ENCODE data around the gene SLC41A2.
"Not testable (repeated sequence)": the region's sequence is repeated elsewhere in the genome, so short reads cannot be mapped to it uniquely, and the experiment has no call there.

SLC41A2 gene

DNA sequence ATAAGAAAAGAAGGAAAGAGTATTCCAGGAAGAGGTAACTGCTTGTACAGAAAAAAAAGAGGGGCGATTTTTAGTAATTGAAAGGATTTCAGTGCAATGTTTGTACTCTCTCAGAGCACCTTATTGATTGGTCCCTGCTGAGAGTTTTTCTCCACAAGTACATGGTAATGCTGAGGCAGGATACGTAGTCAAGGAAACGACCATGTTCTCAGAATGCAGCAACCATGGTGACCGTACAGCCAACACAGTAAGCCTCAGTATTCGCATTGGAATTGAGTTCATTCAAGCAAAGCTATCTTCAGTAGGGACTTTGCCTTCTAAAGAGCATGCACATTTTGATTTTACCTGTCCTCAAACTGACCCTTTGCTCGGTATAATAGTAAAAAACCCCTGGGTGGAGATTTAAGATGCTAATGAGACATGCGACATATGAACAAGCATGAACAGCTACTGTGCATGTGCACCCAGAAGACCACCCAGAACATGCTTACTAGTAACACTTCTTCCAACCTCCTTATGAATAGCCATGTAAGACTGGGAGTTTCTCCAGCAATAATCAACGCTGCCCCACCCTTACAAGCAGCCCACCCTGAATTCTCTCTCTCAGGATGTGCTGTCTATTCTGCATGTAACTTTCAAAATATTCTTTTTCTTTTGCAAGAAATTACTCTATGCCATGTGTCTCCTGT is 6.2 kb upstream of the SLC41A2 start:
- no peak for DNase-seq

DNA sequence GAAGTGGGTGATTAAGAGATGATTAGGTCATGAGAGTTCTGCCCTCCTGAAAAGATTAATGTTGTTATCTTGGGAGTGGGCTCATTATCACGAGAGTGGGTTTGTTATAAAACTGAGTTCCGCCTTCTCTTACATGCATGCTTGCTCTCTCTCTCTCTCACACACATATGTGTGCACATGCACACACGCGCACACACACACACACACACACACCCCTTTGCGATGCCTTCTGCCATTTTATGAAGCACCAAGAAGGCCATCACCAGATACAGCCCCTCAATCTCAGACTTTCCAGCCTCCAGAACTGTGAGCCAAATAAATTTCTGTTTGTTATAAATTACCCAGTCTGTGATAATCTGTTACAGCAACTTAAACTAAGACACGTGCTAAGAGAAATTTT is 5.7 kb upstream of the SLC41A2 start:
- no peak for DNase-seq

DNA sequence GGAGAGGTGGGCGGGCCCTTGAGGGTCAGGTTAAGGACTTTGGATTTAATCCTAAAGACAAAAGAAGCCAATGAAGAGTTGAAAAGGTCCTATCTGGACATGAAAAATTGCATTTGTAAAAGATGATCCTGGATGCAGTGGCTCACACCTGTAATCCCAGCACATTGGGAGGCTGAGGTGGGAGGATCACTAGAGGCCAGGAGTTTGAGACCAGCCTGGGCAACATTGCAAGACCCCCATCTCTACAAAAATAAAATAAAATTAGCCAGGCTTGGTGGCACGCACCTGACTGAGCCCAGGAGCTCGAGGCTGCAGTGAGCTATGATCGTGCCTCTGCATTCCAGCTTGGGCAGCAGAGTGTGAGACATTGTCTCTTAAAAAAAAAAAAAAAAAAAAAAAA is 2.4 kb upstream of the SLC41A2 start:
- no peak for DNase-seq

DNA sequence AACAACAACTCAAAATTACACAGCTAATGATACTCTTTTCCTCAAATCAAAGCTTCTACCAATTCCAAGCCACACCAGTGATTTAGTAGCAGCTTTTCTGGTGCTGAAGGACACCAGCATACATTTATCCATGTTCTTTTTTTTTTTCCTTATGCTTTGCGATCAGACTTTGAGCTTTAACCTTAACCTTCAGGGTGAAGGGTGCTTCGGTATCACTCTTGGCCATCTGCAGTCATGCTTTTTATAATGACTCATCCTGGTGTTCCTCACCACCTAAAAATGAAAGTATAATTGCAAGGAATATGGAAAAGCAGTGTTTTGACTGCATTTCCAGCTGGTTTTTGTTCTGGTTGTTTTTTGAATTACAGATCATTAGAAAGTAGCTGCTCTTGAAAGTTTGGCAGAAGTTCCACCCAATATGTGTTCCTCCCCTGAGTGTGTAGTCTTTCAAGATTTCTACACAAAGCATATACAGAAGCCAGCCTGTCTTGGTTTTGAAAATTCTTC is 1.3 kb upstream of the SLC41A2 start:
- no peak for DNase-seq

DNA sequence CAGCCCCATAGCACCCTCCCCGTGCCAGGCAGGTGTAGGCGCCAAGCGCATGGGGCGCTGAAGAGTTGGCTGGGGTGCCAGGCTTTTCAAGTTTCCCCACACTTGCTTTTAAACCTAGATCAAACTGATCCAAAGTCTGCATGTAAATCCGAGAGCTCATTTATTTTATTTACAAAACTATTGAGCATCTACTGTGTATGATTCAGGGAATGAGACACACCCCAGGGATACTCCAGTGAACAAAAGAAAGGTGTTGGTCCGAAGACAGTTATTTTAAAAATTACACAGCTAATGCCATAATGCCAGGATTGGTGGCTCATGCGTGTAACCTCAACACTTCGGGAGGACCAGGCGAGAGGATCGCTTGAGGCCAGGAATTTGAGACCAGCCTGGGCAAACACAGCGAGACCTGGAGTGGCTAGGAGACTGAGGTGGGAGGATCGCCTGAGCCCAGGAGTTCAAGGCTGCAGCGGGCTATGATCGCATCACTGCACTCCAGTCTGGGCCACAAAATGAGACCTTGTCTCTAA is 780 bp upstream of the SLC41A2 start:
- no peak for DNase-seq

DNA sequence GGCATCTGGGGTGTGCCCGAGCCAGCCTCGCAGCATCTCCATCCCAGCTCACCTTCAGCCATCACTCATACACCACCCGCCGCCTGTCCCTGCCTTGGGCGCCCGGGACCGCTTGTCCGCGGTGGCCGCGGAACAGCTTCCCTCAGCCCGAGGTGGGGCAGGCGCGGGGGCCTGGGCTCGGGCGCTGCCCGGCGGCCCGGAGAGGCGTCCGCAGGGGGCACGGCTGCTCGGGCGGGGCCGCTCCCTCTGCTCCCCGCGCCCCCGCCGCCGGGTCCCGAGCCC is 430 bp downstream of the SLC41A2 start:
- no peak for DNase-seq

DNA sequence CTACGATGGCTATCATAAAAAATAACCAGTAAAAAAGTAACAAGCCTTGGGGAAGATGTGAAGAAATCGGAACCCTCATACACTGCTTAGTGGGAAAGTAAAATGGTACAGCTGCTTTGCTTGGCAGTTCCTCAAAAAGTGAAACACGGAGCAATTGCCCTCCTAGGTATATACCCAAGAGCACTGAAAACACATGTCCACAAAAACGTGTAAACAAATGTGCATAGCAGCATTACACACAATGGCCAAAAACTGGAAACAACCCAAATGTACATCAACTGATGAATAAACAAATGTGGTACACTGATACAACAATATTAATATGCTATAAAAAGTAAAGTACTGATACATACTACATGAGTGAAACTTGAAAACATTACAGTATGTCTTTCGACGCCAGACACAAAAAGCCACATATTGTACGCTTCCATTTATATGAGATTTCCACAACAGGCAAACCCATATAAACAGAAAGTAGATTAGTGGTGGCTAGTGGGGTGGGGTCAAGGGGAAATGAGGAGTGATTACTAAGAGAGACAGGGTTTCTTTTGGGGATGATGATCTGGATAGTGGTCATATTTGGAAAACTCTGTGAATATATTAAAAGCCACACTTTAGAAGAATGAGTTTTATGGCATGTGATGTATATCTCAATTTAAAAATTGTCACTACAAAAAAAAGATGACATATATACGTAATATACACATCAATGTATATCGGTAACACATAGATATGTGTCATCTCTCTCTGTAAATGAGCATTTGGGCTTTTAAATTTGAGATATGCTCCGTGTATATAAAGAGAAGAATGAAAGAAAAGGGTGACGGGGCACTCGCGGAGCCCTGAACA is 996 bp downstream of the SLC41A2 start:
- no peak for DNase-seq

DNA sequence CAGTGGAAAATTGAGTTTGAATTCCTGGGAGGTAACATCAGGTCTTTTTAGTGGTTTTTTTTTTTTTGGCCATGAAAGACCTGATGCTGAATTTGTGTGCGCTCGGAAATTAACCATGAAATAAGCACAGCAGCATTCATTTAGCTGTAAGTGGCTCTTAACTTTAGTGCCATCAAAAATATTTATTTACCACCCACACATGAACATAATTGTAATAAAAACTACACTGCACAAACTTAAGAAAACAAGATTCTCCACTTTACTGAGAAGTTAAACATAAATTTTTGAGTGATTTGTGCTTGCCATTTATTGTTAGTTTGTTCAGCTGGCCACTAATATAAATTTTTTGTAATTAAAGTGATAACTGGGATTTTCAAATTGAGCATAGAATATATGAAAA is 2.4 kb downstream of the SLC41A2 start:
- DNase-seq: no peak

DNA sequence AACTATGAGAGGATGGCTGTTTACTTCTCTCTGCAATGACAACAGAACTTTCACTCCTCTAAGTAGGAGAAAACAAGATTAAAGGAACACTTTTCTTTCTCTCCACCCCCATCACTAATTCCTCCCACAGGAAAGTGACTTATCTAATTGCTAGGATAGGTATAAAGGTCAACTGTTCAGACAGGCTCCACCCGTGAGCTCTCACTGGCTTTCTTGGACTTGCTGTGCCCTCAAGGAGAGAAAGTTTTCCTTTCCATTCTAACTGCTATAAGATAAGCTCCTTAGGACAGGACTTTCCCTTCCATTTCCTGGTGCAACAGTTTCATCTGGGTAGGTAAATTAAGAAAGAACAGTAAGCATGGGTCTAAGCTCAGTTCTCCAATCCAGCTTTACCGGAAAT is 4.8 kb downstream of the SLC41A2 start:
- DNase-seq: no peak

DNA sequence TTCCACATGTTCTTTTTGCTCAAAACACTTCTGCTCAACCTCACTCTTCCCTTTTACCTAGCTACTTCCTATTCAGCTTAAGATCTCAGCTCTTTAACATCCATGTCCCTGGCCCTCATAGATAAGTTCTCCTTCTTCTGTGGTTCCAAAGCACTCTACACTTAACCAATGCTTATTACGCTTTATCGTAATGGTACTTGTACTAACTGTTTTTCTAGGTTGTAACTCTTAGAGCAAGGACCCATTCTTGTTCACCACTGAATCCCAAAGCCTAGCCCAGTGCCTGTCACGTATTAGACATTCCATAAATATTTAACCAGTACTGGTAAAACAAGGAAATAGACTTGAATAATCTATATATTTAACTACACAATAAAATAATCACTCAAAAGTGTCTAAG is 5.3 kb downstream of the SLC41A2 start:
- no peak for DNase-seq

DNA sequence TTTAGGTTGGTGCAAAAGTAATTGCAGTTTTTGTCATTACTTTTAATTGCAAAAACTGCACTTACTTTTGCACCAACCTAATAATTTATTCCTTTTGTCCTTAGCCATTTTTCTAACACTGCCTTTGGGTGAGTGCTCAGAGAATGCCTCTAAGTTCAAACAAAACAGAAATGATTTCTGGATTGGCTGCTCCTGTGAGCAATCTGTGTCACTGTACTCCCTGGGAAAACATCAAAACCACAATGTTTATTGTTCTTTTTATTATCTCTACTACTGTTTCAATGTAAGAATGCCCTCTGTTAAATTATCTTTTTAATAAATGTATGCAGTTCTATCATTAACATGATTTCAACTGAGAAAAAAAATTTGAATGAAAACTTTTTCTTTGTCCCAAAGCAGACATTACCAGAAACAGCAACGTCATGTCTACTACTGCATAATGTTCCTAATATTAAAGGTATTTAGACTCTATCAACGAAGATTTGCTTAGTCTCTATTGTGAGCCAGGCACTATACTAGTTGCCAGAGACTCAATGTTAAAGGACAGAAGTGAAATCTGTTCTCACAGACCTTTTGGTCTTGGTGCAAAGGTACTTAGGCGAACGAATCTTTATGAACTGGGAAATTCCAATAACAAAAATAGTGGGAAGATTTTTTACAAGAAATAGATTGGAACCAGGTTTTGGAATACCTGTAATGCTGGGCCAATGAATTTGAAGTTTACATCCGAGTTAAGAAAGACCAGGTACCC is 6.2 kb downstream of the SLC41A2 start:
- no peak for DNase-seq

DNA sequence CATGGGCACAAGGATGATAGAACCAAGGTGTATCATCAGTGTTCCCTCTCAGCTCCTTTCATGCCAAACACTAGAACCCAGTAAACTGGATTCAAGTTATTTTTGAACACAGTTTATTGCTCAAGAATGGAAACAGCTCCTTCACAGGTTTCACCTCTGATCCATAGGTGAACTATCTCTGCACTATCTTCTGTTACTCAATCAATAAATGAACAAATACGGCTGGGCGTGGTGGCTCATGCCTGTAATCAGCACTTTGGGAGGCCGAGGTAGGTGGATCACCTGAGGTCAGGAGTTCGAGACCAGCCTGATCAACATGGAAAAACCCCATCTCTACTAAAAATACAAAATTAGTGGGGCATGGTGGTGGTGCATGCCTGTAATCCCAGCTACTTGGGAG is 9.4 kb downstream of the SLC41A2 start:
- DNase-seq: not testable (repeated sequence)

DNA sequence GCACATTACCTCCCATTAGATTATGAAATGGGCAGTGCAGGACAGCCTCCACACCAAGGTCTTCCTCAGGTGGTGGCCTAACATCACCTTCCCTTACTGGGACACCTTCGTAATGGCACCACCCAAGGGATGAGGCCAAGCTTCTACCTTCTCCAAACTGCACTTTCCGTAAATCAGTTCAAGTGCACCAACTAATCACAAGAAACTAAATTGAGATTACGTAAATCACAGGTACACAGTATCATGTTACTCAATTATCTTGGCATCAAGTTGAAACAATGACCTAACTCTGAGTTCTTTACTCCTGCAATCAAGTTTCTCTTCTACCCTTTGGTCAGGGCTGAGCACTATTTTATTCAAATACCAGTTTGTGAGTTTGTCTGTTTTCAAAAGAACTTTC is 13.8 kb downstream of the SLC41A2 start:
- no peak for DNase-seq

DNA sequence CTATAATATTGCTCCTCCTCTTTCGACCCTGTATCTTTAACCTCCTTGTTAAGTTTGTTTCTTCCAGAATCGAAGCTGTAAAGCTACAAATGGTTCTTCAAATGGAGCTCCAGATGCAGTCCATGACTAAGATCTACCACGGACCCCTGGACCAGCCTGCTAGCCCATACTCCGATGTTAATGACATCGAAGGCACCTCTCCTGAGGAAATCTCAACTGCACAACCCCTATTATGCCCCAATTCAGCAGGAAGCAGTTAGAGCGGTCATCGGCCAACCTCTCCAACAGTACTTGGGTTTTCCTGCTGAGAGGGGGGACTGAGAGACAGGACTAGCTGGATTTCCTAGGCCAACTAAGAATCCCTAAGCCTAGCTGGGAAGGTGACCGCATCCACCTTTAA is 14.7 kb downstream of the SLC41A2 start:
- not testable (repeated sequence) for DNase-seq

DNA sequence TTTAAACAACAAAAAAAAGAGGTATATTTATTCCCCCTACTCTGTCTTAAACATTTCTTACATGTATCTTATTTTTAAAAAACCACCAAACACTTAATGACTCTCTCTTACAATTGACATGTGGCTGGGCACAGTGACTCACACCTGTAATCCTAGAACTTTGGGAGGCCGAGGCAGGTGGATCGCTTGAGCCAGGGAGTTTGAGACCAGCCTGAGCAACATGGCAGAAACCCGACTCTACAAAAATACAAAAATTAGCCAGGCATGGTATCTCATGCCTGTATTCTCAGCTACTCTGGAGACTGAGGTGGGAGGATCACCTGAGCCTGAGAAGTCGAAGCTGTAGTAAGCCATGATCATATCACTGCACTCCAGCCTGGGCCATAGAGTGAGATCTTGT is 16.0 kb downstream of the SLC41A2 start:
- DNase-seq: no peak

DNA sequence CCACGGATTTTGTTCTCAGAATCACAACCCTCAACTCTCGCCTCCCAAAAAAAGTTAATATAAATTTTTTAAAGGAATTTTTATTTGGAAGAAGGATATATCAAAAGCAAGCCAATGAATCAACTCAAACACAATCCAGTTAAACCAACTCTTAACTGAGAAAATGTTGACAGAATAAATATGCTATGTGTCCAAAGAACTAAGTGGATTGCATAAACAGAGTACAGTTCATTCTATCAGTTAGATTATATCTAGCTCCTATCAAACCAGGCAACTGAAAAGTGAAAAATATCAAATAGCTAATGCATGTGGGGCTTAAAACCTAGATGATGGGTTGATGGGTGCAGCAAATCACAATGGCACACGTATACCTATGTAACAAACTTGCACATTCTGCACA is 16.6 kb downstream of the SLC41A2 start:
- no peak for DNase-seq

DNA sequence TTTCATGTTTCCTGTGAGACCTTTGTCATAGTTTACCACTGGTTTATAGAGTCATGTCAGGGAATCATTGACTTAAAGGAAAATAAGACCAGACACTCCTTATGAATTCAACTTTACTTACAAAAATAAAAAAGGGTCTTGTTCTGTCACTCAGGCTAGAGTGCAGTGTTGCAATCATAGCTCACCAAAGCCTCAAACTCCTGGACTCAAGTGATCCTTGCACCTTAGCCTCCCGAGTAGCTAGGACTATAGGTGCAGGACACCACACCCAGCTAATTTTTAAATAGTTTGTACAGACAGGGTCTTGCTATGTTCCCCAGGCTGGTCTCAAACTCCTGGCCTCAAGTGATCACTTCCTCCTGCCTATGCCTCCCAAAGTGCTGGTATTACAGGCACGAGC is 19.0 kb downstream of the SLC41A2 start:
- no peak for DNase-seq

DNA sequence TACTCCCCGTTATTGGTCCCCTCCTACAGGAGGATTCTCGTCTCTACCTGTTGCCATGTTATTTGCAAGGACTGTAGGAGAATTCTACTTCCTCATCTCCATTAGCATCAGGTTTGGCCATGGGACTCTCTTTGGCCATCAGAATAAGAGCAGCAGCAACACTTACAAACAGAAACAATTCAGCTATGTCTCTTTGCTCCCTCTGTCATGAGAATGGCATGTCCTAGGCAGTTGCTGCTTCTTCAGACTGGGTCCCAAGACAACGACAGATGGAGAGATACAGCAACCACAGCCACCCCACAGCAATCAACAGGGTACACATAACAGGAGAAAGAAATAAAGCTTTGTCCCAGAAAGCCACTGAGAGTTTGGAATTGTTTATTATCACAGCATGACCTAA is 19.7 kb downstream of the SLC41A2 start:
- no peak for DNase-seq

DNA sequence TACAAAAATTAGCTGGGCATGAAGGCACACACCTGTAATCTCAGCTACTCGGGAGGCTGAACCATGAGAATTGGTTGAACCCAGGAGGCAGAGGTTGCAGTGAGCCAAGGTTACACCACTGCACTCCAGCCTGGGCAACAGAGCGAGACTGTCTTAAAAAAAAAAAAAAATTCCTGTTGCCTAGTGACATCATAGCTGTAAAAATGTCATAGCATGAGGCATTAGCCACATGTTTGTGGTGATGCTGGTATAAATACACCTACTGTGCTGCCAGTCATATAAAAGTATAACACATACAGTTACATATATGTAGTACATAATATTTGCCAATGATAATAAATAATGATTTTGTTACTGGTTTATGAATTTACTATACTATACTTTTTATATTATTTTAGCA is 22.2 kb downstream of the SLC41A2 start:
- DNase-seq: no peak

DNA sequence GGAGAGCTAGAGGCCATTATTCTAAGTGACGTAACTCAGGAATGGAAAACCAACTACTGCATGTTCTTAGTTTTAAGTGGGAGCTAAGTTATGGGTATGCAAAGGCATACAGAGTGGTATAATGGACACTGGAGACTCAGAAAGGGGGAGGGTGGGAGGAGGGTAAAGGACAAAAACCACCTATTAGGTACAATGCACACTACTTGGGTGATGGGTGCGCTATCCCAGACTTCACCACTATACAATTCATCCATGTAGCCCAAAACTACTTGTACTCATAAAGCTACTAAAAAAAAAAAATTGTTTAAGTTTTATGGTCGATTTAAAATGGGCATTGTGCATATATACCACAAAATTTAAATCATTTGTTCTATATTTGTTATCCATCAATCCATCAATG is 24.3 kb downstream of the SLC41A2 start:
- no peak for DNase-seq

DNA sequence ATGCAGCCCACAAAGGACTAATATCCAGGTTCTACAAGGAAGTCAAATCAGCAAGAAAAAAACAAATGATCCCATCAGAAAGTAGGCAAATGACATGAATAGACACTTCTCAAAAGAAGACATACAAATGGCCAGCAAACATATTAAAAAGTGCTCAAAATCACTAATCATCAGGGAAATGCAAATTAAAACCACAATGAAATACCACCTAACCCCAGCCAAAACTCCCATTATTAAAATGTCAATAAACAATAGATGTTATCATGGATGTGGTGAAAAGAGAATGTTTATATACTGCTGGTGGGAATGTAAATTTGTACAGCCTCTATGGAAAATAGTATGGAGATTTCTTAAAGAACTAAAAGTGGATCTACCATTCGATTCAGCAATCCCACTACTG is 25.0 kb downstream of the SLC41A2 start:
- no peak for DNase-seq

DNA sequence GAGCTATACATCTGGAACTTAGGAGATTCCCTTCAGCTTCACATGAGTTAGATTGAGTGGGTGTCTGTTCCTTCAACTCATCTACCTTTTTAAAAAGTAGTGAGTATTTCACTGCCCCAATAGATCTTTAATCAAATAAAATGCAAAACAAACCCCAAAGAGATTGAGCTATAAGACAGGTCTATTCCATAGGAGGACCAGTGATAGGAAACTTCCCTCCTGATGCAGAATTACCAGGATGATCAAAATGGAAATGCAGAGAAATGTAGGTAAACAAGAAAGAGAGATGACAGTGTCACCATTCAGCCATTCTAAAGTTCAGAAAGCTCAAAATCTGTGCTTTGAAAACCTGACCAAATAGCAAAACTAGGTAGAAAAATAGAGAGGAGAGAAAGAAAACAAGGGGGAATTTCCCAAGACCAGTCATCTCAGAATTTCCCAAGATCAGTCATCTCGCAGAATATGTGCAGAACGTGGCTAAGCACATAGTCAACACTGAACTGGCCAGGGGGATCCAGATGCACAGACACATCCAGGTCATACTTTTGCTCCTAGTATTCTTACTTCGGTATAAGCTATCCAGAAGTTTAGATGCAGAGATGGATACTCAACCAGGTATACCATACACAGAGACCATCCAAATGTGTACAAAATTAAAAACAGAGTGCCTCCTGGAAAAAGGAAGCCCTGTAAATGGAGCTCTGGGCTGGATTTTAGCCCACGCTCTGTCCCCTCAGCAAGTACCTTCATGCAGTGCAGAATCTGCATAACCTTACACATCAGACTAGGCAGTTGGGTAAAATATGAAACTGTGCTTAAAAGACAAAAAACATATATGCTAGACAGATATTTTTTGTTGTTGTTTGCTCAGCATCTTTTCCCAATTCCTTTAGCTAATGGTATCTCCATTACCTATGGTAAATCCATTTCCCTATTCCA is 27.4 kb downstream of the SLC41A2 start:
- no peak for DNase-seq

DNA sequence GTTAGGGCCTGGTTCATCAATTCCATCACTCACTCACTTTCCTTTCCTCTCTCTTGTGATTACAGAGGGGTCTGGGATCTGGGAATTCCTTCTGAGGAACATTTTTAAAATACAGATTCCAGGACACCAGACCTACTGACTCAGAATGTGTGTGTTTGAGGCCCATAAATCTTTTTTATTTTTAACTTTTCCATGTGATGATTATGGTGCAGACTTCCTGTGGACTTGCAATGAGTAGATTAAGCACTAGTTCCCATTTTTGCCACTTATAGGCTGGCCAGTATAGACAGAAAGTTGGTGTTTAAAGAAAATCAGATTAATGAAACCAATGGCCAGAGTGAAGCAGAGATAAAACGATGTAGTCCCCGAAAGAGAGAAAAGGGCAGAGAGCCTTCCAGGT is 28.1 kb downstream of the SLC41A2 start:
- no peak for DNase-seq
